ENCODE data around the gene KRT37.
"Not testable (repeated sequence)": the region's sequence is repeated elsewhere in the genome, so short reads cannot be mapped to it uniquely, and the experiment has no call there.

Gene KRT37

GRCh38 chr17:41403404-41404023 lies 20.9 kb downstream of the KRT37 start:
- DNase-seq: no peak

DNA sequence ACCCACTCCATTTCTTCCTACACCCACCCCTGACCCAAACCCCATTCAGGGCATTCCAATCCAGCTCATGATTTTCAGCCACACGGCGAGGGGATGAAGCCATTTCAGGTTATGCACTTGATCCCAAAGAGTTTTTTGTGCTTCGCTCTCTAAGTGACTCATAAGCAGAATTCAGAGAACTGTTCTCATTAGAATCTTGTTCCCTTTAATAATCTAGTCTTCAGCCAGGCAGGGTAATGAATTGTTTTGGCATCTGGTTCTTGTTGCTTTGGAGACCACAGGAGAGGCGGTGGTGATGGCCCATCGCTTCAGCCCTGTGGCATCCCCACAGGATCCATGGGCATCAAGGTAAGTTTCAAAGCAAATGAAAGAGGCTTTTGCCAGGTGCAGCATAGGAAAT lies 22.2 kb downstream of the KRT37 start:
- no peak for DNase-seq

GRCh38 chr17:41396996-41397660 lies 27.3 kb downstream of the KRT37 start, which contains the start of gene KRT31:
Gene KRT31, minus strand, starts transcription at chr17:41397608. Its CDS starts 69 bp downstream, at chr17:41397539.
- DNase-seq: no peak

DNA sequence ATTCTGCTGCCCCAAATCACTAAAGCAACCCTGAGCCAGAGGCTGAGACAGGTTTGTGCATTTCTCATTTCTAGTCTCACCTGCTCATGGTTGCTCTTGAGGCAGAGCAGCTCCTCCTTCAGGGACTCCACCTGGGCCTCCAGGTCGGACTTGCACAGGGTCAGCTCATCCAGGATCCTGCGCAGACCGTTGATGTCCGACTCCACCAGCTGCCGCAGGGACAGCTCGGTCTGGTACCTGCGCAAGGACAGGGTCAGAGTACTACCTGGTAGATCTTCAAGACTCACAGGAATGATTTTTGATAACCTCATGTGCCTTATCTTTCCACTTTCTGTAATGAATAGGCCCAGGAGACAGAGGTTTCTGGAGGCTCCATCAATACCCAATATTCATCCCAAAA lies 28.0 kb downstream of the KRT37 start:
- DNase-seq: no peak

DNA sequence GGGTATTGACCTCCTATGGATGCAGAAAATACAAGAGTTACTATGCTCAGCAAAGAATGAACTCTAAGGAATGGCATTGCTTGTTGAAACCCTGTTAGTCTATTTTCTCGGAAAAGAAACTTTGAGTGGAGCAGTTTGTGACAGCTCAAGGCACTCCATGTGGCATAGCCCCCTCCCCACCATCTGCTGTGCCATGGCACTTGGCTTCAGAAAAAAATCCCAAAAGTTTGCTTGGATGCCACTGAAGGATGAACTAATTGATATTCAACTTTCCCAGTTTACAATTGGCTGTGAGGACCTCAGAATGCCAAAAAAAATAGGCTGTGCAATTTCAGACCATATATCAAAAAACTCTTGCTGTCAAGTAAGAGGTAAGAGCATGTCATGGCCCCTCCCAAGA lies 28.8 kb downstream of the KRT37 start:
- no peak for DNase-seq

DNA sequence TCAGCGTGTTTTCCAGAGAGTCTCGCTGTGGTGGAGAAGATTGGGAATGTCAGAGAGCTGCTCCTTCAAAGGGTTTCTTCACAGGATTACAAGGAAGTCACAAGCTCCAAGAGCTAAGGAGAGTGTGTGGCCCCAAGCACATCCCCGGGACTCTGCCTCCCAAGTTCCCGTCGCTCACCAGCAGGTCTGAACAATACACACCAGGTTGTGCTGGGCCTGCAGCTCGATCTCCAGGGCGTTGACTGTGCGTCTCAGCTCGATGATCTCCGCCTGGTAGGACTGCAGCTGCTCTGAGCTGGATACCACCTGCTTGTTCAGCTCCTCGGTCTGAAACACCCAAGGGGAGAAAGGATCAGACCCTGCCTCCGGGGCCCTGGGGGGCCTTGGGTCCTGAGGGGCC lies 29.3 kb downstream of the KRT37 start:
- DNase-seq: not testable (repeated sequence)

GRCh38 chr17:41394254-41394996 lies 30.0 kb downstream of the KRT37 start:
- DNase-seq: no peak

GRCh38 chr17:41393826-41394225 lies 30.6 kb downstream of the KRT37 start:
- no peak for DNase-seq

GRCh38 chr17:41393294-41393693 lies 31.1 kb downstream of the KRT37 start:
- no peak for DNase-seq

DNA sequence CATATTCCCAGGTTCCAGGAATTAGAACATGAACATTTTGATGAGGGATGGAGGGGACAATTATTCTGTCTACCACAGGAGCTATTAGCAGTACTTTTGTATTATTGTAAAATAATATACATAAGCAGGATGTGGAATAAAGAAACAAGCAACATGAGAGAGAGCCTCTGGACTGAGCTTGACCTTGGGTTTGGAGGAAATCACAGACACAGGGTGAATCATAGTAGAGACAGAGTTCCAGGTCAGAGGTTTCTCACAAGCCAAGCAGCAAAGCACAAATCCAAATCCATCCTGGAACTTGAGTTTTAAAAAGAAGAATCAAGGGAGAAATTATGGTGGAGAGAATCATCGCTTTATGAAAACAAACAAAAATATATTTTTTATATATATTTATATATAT lies 32.1 kb downstream of the KRT37 start:
- DNase-seq: no peak

DNA sequence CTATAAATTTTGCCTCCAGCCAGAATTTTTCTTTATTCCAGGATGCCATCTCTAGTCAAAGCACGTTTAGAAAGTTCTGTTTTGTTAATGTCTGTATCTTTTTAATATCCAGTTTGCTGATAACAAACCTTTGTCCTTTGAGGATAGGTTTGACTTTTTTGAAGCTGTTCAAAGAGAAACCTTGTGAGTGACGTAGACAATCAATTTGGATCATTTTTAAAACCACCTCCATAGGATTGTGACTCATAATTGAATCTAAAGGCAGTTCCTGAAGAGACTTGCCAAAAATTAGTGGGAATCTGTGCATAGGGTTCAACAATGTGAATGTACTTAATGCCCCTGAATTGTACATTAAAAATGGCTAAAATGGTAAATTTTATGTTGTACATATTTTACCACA lies 32.9 kb downstream of the KRT37 start:
- no peak for DNase-seq

DNA sequence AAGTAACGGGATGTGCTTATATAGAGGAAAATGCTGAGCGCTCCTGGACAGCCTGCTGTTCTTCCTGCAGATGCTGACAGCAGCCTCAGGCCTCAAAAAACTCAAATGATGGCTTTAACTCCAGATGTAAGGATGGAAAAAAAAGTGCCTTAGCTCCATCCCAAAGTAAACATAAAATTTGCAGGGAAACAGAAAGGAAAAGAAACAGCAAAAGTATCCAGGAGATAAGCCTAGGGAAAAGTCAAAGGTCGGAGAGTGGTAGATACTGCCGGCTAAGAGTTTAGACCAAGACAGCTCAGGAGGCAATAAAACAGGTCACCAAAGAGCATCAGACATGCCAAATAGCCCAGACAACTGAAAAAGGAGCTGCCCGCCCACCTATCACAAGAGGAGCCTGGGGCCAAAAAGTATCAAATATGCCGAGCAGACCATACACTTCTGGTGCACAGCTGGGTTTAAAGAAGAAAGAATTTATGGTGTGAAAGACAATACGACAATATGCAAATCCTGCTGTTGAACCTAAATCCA lies 33.9 kb downstream of the KRT37 start:
- DNase-seq: no peak

DNA sequence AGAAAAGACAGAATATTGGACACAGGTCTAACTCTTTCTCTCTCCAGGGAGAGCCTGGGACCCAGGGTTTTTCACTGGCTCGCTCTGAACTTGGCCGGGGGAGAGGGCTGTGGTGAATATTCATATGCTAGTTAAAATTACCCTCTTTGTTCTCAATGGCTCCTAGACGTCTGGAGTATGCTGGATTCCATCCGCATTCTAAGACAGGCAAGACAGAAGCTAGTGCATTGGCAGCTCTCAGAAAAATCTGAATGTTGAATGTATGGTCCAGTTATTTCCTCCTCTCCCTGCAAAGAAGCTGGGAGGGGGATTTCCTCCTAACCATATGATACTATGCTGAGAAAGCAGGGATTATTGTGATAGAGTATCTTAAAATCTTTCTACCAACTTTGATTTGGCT lies 36.7 kb downstream of the KRT37 start:
- DNase-seq: no peak

DNA sequence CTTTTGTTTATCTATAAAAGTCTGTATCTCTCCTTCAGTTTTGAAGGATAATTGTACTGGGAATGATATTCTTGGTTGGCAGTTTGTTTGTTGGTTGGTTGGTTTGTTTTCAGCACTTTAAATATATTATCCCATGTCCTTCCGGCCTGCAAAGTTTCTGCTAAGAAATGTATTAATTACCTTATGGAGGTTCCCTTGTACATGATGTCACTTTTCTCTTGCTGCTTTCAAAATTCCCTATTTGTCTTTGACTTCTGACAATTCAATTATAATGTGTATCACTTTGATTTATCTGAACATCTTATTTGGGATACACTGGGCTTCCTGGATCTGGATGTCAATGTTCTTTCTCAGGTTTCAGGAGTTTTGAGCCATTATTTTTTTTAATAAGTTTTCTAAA lies 38.2 kb downstream of the KRT37 start:
- no peak for DNase-seq

- no peak for DNase-seq
Observed at GRCh38 chr17:41383690-41384089, 40.7 kb downstream of the KRT37 start.

DNA sequence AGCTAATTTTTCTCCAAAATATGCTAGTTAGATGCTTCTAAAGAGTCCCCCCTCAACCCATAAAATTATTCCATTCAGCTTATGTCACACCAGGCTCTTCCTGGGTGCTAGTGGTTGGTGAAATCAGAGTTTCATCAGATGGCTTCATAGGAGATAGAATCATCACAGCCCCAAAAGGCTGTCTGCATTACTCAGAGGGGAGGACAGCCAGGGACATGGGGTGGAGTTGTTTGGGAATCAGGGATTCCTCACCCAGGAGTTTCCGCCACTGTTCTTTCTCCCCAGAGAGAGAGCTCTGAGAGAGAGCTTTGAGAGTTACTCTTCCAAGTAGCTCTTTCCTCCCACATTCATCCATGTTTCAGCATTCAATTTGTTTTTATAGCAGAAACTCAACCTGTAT lies 42.0 kb downstream of the KRT37 start:
- no peak for DNase-seq

DNA sequence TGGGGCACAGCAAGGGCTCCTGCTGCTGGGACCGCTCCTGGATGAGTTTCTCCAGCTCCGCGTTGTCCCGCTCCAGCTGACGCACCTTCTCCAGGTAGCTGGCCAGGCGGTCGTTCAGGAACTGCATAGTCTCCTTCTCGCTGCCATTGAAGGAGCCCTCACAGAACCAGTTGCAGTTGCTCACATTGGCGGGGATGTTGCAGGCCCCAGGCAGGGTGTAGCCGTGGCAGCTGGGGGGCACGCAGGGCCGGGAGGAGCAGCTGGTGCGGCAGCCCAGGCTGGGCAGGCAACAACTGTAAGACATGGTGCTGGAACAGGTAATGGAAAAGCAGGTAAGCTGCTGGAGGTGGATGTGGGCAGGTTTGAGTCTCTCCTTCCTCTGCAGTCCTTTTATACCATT lies 42.4 kb downstream of the KRT37 start, which contains the start of gene KRT34:
Gene KRT34, minus strand, starts transcription at position 364 of the 400 bp plus-strand sequence. Its CDS starts 60 bp downstream, at position 304.
- DNase-seq: not testable (repeated sequence)

DNA sequence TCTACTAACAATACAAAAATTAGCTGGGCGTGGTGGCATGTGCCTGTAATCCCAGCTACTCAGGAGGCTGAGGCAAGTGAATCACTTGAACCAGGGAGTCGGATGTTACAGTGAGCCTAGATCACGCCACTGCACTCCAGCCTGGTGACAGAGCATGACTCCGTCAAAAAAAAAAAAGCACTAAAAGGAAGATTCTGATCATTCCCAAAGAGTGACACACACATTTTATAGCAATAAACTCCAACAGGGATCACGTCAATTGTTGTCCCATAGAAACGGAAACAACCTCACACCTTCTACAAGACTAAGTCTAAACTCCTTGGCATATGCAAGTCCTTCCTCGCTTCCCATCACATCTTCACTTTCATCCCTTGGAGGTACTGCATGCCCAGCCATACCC lies 44.3 kb downstream of the KRT37 start:
- DNase-seq: not testable (repeated sequence)

- no peak for DNase-seq
Observed at GRCh38 chr17:41377546-41377945, 46.8 kb downstream of the KRT37 start.
